ENCODE data around the gene CLDN7. TPM values are rescaled to one million over a fixed set of nuclear protein-coding genes. Genes with fewer than 3 reads are reported as not detected.
A peak's percentile ranks its signal among the peaks of the same experiment; 100 is the strongest.

The CLDN7 gene
- total RNA-seq, 2 experiments from 2014 or later, result 1.1 to 1.2 TPM

GRCh38 chr17:7223375-7223774, 38.9 kb downstream of the CLDN7 start:
- ATAC-seq (ENCODE audit: poor library complexity) (no peak), DNase-seq (no peak)
- Mint-ChIP-seq H3K36me3 (ENCODE audit: low read depth) (peaks cover 43% of the 10 kb centered on the region), H3K9me3 (no peaks in the 10 kb centered on the region), H3K4me3 (peak overlapping the region; percentile 34), H3K27me3 (no peaks in the 10 kb centered on the region), H3K27ac (no peak overlapping the region), H3K4me1 (ENCODE audit: low read depth) (peaks cover 29% of the 10 kb centered on the region)
- CTCF ChIA-PET, result no interaction called here
- TF ChIP-seq CTCF (IDR thresholded peaks at IDR 0.05), result no peak
- POLR2A ChIA-PET, result interaction anchor here (1.5 to 13.1 kb wide), 2 partner anchors 14 to 113 kb away, joined by 3 to 234 read pairs; partner anchors contain the start of genes ACAP1, DVL2, GABARAP and PHF23
- intact Hi-C loops (cut with DNase I, micrococcal nuclease), result loop anchor here in 1 of 2 experiments (5.0 kb wide), 1 partner anchor 84 kb away; the partner anchor contains the start of gene EIF5A
- no peaks in the 10 kb centered on the region for H3K9me3 ChIP-seq (ENCODE audit: control insufficient read depth in 1 of 2, insufficient read depth in 1 of 2, low read length in 2 of 2)
- no peak overlapping the region for H3K27ac ChIP-seq (ENCODE audit: low read depth in 1 of 2, low read length in 2 of 2)
- no peaks in the 10 kb centered on the region for H3K27me3 ChIP-seq (ENCODE audit: control insufficient read depth in 1 of 2, insufficient read depth in 2 of 2, low read length in 2 of 2)
- H3K4me1 ChIP-seq (ENCODE audit: insufficient read depth, low read length), result peaks cover 31% of the 10 kb centered on the region
- no peak overlapping the region for H3K4me3 ChIP-seq (ENCODE audit: low read length)
- peaks cover 63% of the 10 kb centered on the region for H3K36me3 ChIP-seq (ENCODE audit: insufficient read depth, low read length)

GRCh38 chr17:7222972-7223292, 39.3 kb downstream of the CLDN7 start:
- Histone ChIP-seq H3K27ac (ENCODE audit: low read depth in 1 of 2, low read length in 2 of 2) (no peak overlapping the region), H3K4me1 (ENCODE audit: insufficient read depth, low read length) (peaks cover 36% of the 10 kb centered on the region), H3K27me3 (ENCODE audit: control insufficient read depth in 1 of 2, insufficient read depth in 2 of 2, low read length in 2 of 2) (no peaks in the 10 kb centered on the region), H3K36me3 (ENCODE audit: insufficient read depth, low read length) (peaks cover 58% of the 10 kb centered on the region), H3K4me3 (ENCODE audit: low read length) (no peak overlapping the region), H3K9me3 (ENCODE audit: control insufficient read depth in 1 of 2, insufficient read depth in 1 of 2, low read length in 2 of 2) (no peaks in the 10 kb centered on the region)
- intact Hi-C loops (cut with DNase I, micrococcal nuclease), result loop anchor here in 1 of 2 experiments (5.0 kb wide), 1 partner anchor 84 kb away; the partner anchor contains the start of gene EIF5A
- Mint-ChIP-seq H3K36me3 (ENCODE audit: low read depth) (peaks cover 39% of the 10 kb centered on the region), H3K4me3 (no peak overlapping the region), H3K27ac (no peak overlapping the region), H3K4me1 (ENCODE audit: low read depth) (peaks cover 30% of the 10 kb centered on the region), H3K27me3 (no peaks in the 10 kb centered on the region), H3K9me3 (no peaks in the 10 kb centered on the region)
- CTCF ChIA-PET, result no interaction called here
- DNase-seq, result no peak
- POLR2A ChIA-PET, result interaction anchor here (1.5 to 13.1 kb wide), 2 partner anchors 15 to 114 kb away, joined by 3 to 234 read pairs; partner anchors contain the start of genes ACAP1, DVL2, GABARAP and PHF23
- no peak for ATAC-seq (ENCODE audit: poor library complexity)
- no peak for TF ChIP-seq CTCF (IDR thresholded peaks at IDR 0.05)

- ChIA-PET CTCF (interaction anchor here (1.1 to 3.4 kb wide), 3 partner anchors 13 to 74 kb away, joined by 3 to 19 read pairs (median 3); partner anchors contain the start of gene DVL2), POLR2A (interaction anchor here (1.0 to 13.1 kb wide), 3 partner anchors 15 to 114 kb away, joined by 3 to 234 read pairs (median 4); partner anchors contain the start of genes ACAP1, DVL2, GABARAP and NEURL4)
- intact Hi-C loops (cut with DNase I, micrococcal nuclease), result loop anchor here in 1 of 2 experiments (5.0 kb wide), 1 partner anchor 85 kb away; the partner anchor contains the start of gene EIF5A
- no peak overlapping the region for H3K4me3 ChIP-seq (ENCODE audit: low read length)
- Mint-ChIP-seq H3K4me3 (peak overlapping the region; percentile 34), H3K27me3 (no peaks in the 10 kb centered on the region), H3K9me3 (no peaks in the 10 kb centered on the region), H3K27ac (no peak overlapping the region), H3K4me1 (ENCODE audit: low read depth) (peaks cover 35% of the 10 kb centered on the region), H3K36me3 (ENCODE audit: low read depth) (peaks cover 37% of the 10 kb centered on the region)
- DNase-seq (peak in 1 of 14 experiments; percentile 15), ATAC-seq (ENCODE audit: poor library complexity) (no peak)
- H3K4me1 ChIP-seq (ENCODE audit: insufficient read depth, low read length), result peaks cover 41% of the 10 kb centered on the region
- peaks cover 55% of the 10 kb centered on the region for H3K36me3 ChIP-seq (ENCODE audit: insufficient read depth, low read length)
- H3K9me3 ChIP-seq (ENCODE audit: control insufficient read depth in 1 of 2, insufficient read depth in 1 of 2, low read length in 2 of 2), result no peaks in the 10 kb centered on the region
- no peak for TF ChIP-seq CTCF (IDR thresholded peaks at IDR 0.05)
- H3K27me3 ChIP-seq (ENCODE audit: control insufficient read depth in 1 of 2, insufficient read depth in 2 of 2, low read length in 2 of 2), result no peaks in the 10 kb centered on the region
- H3K27ac ChIP-seq (ENCODE audit: low read depth in 1 of 2, low read length in 2 of 2), result peak overlapping the region in 1 of 2 donors; percentile 13
Measured at GRCh38 chr17:7222093-7222971, 39.9 kb downstream of the CLDN7 start.
